Measurements from ENCODE around the gene EPHX1. TPM values are rescaled to one million over a fixed set of nuclear protein-coding genes. Genes with fewer than 3 reads are reported as not detected.

EPHX1 gene
- total RNA-seq, 3 donors from 2014 or later, result 63.6 to 168 (median 67.3) TPM

DNA sequence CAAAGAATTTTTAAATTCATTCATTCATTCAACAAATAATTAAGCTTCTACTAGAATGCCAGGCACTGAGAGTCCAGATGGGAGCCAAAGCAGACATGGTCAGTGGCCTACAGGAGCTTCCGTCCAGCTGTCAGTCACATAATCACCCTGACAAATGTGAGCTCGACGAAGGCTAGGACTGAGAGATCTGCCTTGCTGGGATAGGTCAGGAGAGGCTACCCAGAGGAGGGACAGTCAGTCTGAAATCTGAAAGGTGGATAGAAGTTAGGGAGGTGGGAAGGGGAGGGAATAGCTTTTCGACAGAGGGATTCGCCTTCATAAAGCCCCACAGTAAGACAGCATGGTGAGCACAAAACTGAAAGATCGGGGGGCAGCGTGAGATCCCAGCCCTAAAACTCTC is 8.3 kb downstream of the EPHX1 start:
- Histone ChIP-seq H3K27ac (peak overlapping the region; percentile 87 to 96), H3K9me3 (no peaks in the 10 kb centered on the region), H3K4me3 (no peak overlapping the region), H3K4me1 (peaks cover 15 to 21% of the 10 kb centered on the region in 2 donors), H3K36me3 (no peaks in the 10 kb centered on the region), H3K27me3 (no peaks in the 10 kb centered on the region)
- intact Hi-C loops (cut with DNase I; ENCODE audit: low total_unique reads), result no loop called here
- no peak for TF ChIP-seq POLR2A (IDR thresholded peaks at IDR 0.05)
- DNase-seq (ENCODE audit: low spot score in 2 of 2), result no peak

DNA sequence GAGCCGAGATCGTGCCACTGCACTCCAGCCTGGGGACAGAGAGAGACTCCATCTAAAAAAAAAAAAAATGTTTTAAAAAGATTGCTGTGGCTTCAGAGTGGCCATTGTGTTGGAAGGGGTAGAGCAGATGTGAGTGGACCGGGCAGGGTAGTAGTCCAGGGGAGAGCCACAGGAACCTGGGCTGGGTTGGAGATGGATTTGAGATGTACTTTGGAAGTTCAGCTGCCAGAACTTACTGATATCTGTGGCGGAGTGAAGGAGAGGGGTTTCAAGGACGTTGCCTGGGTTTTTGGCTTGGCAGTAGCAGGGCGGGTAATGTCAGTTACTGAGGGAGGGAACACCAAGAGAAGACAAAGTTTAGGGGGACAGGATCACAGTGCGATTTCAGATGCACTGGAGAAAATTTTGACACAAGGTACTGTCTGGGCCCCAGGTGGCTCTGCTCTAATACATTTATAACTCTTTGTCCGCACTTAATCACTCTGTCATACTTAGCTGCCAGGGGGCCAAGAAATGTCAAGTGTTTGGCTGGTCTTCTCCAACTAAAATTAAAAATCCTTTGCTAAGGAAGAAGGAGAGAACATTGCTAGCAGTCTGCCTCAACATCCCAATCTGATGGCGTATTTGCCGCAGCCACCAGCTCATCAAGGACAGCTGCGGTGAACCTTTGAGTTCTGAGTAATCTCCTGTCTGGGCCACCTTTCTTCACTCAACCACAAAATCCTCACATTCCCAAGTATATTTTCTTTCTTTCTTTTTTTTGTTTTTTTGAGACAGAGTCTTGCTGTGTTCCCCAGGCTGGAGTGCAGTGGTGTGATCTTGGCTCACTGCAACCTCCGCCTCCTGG is 9.6 kb downstream of the EPHX1 start:
- Histone ChIP-seq H3K9me3 (no peaks in the 10 kb centered on the region), H3K36me3 (no peaks in the 10 kb centered on the region), H3K4me3 (no peak overlapping the region), H3K4me1 (peaks cover 15 to 21% of the 10 kb centered on the region in 2 donors), H3K27ac (peak overlapping the region in 1 of 2 donors; percentile 13), H3K27me3 (no peaks in the 10 kb centered on the region)
- no peak for DNase-seq (ENCODE audit: low spot score in 2 of 2)
- TF ChIP-seq POLR2A (IDR thresholded peaks at IDR 0.05) (no peak), CTCF (IDR thresholded peaks at IDR 0.05) (no peak), POLR2AphosphoS5 (IDR thresholded peaks at IDR 0.05) (no peak)
- intact Hi-C loops (cut with DNase I; ENCODE audit: low total_unique reads), result no loop called here

DNA sequence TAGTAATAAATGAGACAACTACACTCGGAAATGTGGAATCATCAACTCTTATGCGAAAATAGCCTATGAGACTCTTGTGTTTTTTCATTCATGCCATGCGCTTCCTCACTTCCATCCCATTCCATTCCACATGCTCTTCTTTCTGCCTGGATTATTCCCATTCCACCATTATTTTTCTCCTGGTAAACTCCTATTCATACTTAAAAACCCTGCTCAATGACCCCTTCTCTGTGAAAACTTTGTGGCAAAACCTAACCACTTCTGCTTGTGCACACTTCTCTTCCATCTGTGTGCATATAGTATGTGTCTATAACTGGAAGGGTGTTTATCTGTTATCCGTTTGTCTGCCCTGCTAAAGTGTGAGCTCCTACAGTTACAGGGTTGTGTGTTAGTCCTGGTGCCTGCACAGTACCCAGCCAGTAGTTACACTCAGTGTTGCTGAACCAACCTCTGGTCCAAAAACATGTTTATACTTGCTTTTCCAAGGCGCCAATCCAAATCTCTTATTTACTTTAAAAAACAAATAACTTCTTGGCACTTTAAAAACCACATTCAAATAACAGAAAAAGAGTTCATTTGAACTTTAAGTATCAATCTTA is 10.7 kb downstream of the EPHX1 start:
- no peak for DNase-seq (ENCODE audit: low spot score in 2 of 2)
- no peak for TF ChIP-seq CTCF (IDR thresholded peaks at IDR 0.05)
- no peak for TF ChIP-seq POLR2A (IDR thresholded peaks at IDR 0.05)
- no peak for TF ChIP-seq POLR2AphosphoS5 (IDR thresholded peaks at IDR 0.05)
- no peaks in the 10 kb centered on the region for H3K36me3 ChIP-seq
- no peak overlapping the region for H3K27ac ChIP-seq
- H3K27me3 ChIP-seq, result no peaks in the 10 kb centered on the region
- no peak overlapping the region for H3K4me3 ChIP-seq
- peaks cover 15 to 21% of the 10 kb centered on the region in 2 donors for H3K4me1 ChIP-seq
- H3K9me3 ChIP-seq, result no peaks in the 10 kb centered on the region
- intact Hi-C loops (cut with DNase I; ENCODE audit: low total_unique reads), result no loop called here

- no peak overlapping the region for H3K4me3 ChIP-seq
- no peaks in the 10 kb centered on the region for H3K27me3 ChIP-seq
- intact Hi-C loops (cut with DNase I; ENCODE audit: low total_unique reads), result no loop called here
- peaks cover 2 to 5% of the 10 kb centered on the region in 2 donors for H3K4me1 ChIP-seq
- no peaks in the 10 kb centered on the region for H3K36me3 ChIP-seq
- H3K27ac ChIP-seq, result peak overlapping the region in 1 of 2 donors; percentile 53
- H3K9me3 ChIP-seq, result no peaks in the 10 kb centered on the region
- no peak for DNase-seq (ENCODE audit: low spot score in 2 of 2)
- TF ChIP-seq POLR2AphosphoS5 (IDR thresholded peaks at IDR 0.05) (no peak), POLR2A (IDR thresholded peaks at IDR 0.05) (no peak), CTCF (IDR thresholded peaks at IDR 0.05) (no peak)
Measured at GRCh38 chr1:225822655-225823403, 12.9 kb downstream of the EPHX1 start.

- intact Hi-C loops (cut with DNase I; ENCODE audit: low total_unique reads), result no loop called here
- no peaks in the 10 kb centered on the region for H3K4me1 ChIP-seq
- no peak for DNase-seq (ENCODE audit: low spot score in 2 of 2)
- no peak for TF ChIP-seq POLR2AphosphoS5 (IDR thresholded peaks at IDR 0.05)
- TF ChIP-seq CTCF (IDR thresholded peaks at IDR 0.05), result no peak
- TF ChIP-seq POLR2A (IDR thresholded peaks at IDR 0.05), result no peak
- H3K4me3 ChIP-seq, result no peak overlapping the region
- no peaks in the 10 kb centered on the region for H3K27me3 ChIP-seq
- H3K9me3 ChIP-seq, result no peaks in the 10 kb centered on the region
- peak overlapping the region in 1 of 2 donors; percentile 53 for H3K27ac ChIP-seq
- H3K36me3 ChIP-seq, result no peaks in the 10 kb centered on the region
Measured at GRCh38 chr1:225823811-225824261, 13.9 kb downstream of the EPHX1 start.

Measured in breast epithelium (tissue), 4 donors.